NCI-H1417 (cell line): Measurements from ENCODE around the gene ADK.

ENCODE experiments used
- DNase-seq, 3 experiments: peaks; one replicate each; lab custom pipeline; 2025; lab: John Stamatoyannopoulos, UW

The ADK gene

GRCh38 chr10:74738985-74739567 is 588.1 kb downstream of the ADK start:
- no peak for DNase-seq

GRCh38 chr10:74743401-74743800 is 592.4 kb downstream of the ADK start:
- DNase-seq = no peak

GRCh38 chr10:74745449-74745848 is 594.4 kb downstream of the ADK start:
- no peak for DNase-seq

GRCh38 chr10:74746813-74747212 is 595.8 kb downstream of the ADK start:
- DNase-seq = no peak

GRCh38 chr10:74748468-74749031 is 597.5 kb downstream of the ADK start:
- DNase-seq = no peak

GRCh38 chr10:74750848-74751274 is 599.8 kb downstream of the ADK start:
- no peak for DNase-seq

- no peak for DNase-seq
These were observed 601.5 kb downstream of the ADK start for GRCh38 chr10:74752371-74753040.

GRCh38 chr10:74753442-74754211 is 602.6 kb downstream of the ADK start:
- DNase-seq = no peak

DNA sequence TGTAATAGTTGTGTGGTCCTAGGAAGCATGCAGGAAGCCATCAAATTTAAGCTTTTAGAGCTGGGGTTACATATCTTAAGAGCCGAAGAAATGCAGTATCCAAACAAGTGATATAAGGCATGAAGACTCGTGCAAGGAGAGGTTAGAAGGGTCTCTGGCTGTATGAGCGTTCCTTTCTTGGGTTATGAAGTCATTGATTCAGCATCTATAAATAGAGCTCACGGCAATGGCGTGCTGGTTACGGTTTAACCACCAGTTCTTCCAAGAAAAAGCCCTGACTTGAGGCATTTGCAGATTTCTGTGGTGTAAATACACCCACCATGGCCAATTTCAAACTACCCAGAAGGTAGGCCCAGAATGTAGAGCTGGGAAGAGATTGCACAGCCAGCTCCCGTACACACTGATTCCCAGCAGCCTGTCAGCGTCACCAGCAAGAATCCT is 603.4 kb downstream of the ADK start:
- no peak for DNase-seq

- no peak for DNase-seq
These were observed 604.3 kb downstream of the ADK start for GRCh38 chr10:74755273-74755672.
